ENCODE measurements around the gene CACNB3.

CACNB3 gene

DNA sequence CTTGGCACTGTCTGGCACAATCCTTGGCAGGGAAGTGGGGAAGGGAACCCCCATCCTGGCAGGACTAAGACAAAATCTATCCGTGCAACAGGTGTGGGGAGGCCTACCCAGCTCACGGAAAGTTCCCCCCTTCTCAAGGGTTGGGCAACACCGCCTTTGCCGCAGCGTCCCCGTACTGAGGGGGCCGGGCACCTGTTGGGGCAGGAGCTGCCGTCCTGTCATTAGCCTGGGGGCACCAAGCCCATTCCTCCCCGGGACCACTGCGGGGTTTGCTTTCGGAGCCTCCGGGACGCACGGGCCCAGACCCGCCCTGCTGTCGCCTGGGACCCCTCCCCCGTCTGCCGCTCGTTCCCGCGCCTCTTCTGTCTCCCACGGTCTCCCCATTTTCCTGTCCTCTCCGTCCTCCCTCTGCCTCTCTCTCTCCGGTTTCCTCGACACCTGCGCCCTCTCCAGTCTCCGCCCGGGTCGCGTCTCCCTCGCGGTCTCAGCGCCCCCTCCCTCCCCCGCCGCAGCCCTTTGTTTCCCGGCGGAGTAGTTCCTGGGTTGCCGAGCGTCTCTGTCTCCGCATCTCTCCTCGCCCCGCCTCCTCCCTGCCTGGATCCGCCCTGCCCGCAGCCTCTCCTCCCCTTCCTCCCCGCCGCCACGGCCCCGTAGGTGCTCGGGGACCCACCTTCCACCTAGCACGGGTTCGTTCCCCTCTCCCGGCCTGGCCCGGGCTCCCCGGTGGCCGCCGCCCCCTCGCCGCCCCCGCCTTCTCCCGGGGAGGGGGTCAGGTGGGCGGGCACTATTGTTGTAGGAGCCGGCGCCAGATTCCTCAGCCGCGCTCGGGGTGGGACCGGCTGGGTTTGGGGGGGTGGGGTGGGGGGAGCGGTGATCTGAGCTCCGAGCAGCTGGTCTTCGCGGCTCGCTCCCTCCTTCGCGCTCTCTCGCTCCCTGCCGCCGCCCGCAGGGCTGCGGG lies at the start of gene CACNB3:
Gene CACNB3, plus strand, starts transcription at position 624 of the 958 bp plus-strand sequence. CDS start 434 bp downstream, outside the sequence.
- DNase-seq (ENCODE audit: low read depth in 4 of 4, low spot score in 1 of 4) = peak; percentile 38 to 72 (median 61)

DNA sequence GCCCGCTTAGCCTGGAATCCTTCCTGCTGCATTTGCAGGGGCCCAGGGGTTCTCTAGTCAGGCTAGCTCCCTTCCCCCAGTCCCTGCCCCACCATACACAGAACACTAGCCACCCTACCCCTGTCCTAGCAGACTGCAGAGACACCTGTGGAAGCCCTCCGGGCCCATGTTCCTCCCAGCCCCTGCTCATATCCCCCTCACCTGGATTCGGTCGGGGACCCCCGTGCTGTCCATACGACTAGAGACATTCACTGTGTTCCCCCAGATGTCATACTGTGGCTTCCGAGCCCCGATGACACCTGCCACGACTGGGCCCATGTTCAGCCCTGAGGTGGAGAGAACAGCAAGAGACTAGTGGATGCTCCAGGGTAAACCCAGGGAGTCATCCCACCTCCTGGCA lies 49.6 kb upstream of the CACNB3 start:
- DNase-seq (ENCODE audit: low read depth in 4 of 4, low spot score in 1 of 4) = no peak

DNA sequence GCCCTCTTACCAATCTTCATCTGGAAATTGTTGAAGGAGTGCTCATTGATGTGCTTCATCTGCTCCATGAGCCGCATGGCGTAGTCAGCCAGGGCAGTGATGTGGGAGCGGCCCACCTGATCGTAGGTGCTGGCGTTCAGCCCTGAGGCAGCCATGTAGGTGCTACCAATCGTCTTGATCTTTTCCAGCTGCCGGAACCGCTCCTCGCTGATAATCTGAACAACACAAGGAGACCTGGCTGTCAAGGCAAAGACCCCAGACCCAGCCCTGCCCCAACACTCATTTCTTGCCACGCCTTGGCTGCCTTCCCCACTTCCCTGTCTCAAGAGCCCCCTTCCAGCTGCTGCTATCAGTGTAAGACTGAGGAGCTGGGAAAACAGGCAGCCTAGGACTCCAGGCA lies 47.5 kb upstream of the CACNB3 start:
- DNase-seq (ENCODE audit: low read depth in 4 of 4, low spot score in 1 of 4) = no peak

- no peak for DNase-seq (ENCODE audit: low read depth in 4 of 4, low spot score in 1 of 4)
These were observed 46.6 kb upstream of the CACNB3 start for GRCh38 chr12:48771588-48772112.

- no peak for DNase-seq (ENCODE audit: low read depth in 4 of 4, low spot score in 1 of 4)
These were observed 44.6 kb upstream of the CACNB3 start for GRCh38 chr12:48773686-48774085.

- no peak for DNase-seq (ENCODE audit: low read depth in 4 of 4, low spot score in 1 of 4)
These were observed 43.8 kb upstream of the CACNB3 start for GRCh38 chr12:48774516-48774915.

- DNase-seq (ENCODE audit: low read depth in 4 of 4, low spot score in 1 of 4) = no peak
These were observed 43.0 kb upstream of the CACNB3 start for GRCh38 chr12:48775299-48775698.

DNA sequence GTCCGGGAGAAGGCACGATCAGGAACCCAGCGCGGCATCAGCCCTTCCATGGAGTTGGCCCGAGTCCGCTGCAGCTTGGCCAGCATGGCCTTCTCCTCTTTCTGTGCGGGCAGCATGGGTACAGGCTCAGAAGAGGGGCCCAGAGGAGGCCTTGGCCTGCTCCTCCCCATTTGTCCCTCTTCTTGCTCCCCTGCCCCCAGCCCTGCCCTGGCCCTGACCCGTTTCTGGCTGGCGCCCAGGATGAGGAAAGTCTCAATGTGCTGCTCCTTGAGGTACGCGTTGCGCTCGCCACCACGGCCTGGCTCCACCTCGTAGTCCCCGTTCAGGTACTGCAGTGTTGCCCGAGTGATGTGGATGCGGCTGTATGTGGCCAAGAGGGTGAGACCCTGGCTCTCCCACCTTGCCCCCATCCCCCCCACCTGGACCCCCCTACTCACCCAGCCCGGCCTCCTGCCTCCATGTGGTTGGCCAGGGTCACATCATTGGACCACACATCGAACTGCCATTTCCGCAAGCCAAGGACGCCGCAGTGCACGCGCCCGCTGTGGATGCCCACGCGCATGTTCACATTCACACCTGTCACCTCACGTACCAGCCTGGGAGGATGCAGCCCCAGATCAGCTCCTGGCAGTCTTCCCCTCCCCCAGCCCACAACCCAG lies 42.2 kb upstream of the CACNB3 start:
- no peak for DNase-seq (ENCODE audit: low read depth in 4 of 4, low spot score in 1 of 4)

DNA sequence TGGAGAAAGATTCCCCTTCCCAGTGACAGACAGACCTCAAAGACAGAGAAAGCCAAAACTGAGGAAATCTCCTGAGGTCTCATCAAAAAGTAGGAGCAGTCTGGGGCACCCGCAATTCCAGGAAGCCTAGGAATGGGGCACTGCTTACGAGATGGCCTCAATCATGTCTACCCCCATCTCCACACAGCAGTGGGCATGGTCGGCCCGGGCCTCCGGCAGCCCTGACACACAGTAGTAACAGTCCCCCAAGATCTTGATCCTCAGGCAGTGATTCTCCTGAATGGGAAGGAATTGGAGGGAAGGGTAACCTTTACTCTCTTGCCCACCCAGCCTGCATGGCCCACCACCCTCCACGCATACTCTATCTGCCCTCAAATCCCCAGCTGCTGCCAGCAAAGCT lies 41.3 kb upstream of the CACNB3 start:
- no peak for DNase-seq (ENCODE audit: low read depth in 4 of 4, low spot score in 1 of 4)

GRCh38 chr12:48777501-48778400 lies 40.5 kb upstream of the CACNB3 start:
- no peak for DNase-seq (ENCODE audit: low read depth in 4 of 4, low spot score in 1 of 4)

DNA sequence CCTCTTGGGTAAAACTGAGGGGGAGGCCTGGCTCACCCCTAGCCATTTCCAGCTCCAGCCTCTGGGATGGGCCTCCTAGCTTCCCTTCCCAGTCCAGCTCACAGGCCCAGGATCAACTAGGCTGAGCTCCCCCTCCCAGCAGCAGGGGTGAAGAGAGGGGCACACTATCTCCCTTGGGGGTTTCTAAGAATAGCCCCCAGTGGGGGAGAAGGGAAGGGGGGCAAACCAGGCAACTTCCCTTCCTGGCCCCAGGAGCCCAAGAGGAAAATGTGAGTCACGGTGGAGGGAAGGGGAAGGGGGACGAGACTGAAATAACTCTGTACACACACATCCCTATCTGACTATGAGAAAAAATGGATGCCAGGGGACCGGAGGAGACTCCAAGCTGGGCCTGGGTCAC lies 38.4 kb upstream of the CACNB3 start:
- no peak for DNase-seq (ENCODE audit: low read depth in 4 of 4, low spot score in 1 of 4)

- DNase-seq (ENCODE audit: low read depth in 4 of 4, low spot score in 1 of 4) = no peak
These were observed 37.8 kb upstream of the CACNB3 start for GRCh38 chr12:48780381-48781025.

GRCh38 chr12:48781750-48782456 lies 36.4 kb upstream of the CACNB3 start:
- DNase-seq (ENCODE audit: low read depth in 4 of 4, low spot score in 1 of 4) = no peak

GRCh38 chr12:48782457-48783395 lies 35.6 kb upstream of the CACNB3 start:
- DNase-seq (ENCODE audit: low read depth in 4 of 4, low spot score in 1 of 4) = no peak

- DNase-seq (ENCODE audit: low read depth in 4 of 4, low spot score in 1 of 4) = no peak
These were observed 34.9 kb upstream of the CACNB3 start for GRCh38 chr12:48783432-48783831.

DNA sequence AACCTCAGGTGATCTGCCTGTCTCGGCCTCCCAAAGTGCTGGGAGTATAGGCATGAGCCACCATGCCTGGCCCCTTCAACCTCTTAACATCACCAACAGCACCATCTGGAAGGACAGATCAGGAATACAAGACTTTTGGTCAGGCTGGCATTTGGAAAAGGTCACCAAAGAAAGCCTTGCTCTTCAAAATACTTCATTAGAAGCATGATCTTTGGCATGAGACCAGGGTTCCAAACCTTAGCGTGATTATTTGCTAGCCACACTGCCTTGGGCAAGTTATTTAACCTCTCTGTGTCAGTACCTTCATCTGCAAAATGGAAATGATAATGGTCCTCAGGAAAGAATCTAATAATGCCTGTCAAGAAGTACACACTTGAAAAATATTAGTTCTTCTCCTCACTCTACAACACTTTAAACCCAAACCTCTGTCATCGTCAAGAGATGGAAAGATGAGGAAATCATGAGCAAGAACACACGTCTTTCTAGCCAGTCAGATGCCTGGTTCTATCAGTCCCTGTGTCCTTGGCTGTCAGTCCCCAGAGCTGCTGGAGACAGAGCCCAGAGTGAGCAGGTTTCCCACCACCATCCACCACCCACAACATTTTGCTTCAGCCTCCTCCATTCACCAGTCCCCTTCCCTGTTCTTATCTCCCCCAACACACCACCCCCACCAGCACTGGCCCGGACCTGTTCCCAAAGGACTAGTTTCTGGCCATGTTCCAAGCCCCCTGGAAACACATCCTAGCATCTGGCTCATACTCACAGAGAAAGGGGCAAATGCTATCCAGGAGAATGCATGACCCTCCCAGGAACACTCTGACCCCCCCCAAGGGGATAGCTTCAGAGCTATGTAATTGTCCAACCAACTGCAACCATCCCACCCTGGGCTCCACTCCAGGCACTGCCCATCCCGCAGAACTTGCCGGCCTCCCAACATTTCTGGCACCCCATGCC lies 31.4 kb upstream of the CACNB3 start:
- DNase-seq (ENCODE audit: low read depth in 4 of 4, low spot score in 1 of 4) = no peak

DNA sequence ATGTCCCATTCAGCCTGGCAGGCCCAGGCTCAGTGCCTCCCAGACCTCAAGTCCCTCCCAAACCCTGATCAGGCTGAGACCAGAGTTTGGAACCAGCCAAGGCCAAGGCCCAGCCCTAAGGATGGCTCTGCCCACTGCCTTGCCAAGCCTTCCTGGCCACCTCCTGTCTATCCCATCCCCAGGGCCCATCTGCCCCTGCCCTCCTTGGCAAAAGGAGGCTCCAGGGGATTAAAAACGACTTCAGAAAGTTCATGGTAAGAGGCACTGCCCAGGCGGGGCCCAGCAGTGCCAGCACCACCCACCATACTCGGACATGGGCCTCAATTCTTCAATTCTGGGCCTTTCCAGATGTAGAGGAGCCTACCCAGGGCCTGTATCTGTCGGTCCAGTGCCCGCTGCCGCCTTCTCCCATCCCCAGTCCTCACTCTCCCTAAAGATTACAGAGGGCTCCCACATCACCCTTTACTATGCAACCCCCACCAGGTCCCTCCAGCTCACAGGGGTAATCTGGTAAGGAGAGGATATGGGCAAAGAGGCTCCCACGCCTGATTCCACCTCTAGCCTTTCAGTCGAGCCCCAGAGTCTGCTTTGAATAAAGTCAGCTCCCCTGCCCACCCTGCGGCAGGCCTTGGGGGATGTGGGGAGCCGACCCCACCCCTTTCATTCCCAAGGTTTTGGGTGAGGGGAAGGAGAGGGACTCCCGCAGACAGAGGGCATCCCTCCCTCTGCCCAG lies 30.3 kb upstream of the CACNB3 start:
- no peak for DNase-seq (ENCODE audit: low read depth in 4 of 4, low spot score in 1 of 4)
